Measurements from ENCODE around the gene LTO1. TPM values are rescaled to one million over a fixed set of nuclear protein-coding genes. Genes with fewer than 3 reads are reported as not detected.

LTO1 gene
- total RNA-seq, 4 donors from 2014 or later: 12.2 to 18.6 (median 14.1) TPM

- Histone ChIP-seq H3K9me3 (no peaks in the 10 kb centered on the region), H3K27me3 (no peaks in the 10 kb centered on the region), H3K27ac (replicated peaks in 1 of 4) (no peak overlapping the region), H3K4me3 (no peak overlapping the region), H3K4me1 (peaks cover 0 to 6% (median 0%) of the 10 kb centered on the region in 4 donors), H3K36me3 (peaks cover 20 to 42% (median 34%) of the 10 kb centered on the region in 4 donors)
- intact Hi-C loops (cut with DNase I): no loop called here
- DNase-seq (ENCODE audit: extremely low spot score): no peak
- TF ChIP-seq POLR2AphosphoS5 (IDR thresholded peaks at IDR 0.05): no peak
- TF ChIP-seq EP300 (IDR thresholded peaks at IDR 0.05): no peak
- no peak for TF ChIP-seq POLR2A (IDR thresholded peaks at IDR 0.05; ENCODE audit: low read depth)
- TF ChIP-seq CTCF (IDR thresholded peaks at IDR 0.05): no peak
- 83% methylated on average over 20 of the region's 20 CpGs for WGBS
Observed at GRCh38 chr11:69656536-69657455, 18.4 kb downstream of the LTO1 start.

GRCh38 chr11:69655479-69656428 lies 19.4 kb downstream of the LTO1 start:
- H3K9me3 ChIP-seq: no peaks in the 10 kb centered on the region
- DNase-seq (ENCODE audit: extremely low spot score): no peak
- 85% methylated on average over 13 of the region's 19 CpGs for WGBS
- no peak overlapping the region for H3K27ac ChIP-seq (replicated peaks in 1 of 4)
- no peak overlapping the region for H3K4me3 ChIP-seq
- H3K36me3 ChIP-seq: peaks cover 20 to 44% (median 37%) of the 10 kb centered on the region in 4 donors
- H3K4me1 ChIP-seq: peaks cover 0 to 6% (median 0%) of the 10 kb centered on the region in 4 donors
- TF ChIP-seq EP300 (IDR thresholded peaks at IDR 0.05) (no peak), CTCF (IDR thresholded peaks at IDR 0.05) (no peak), POLR2AphosphoS5 (IDR thresholded peaks at IDR 0.05) (no peak), POLR2A (IDR thresholded peaks at IDR 0.05; ENCODE audit: low read depth) (no peak)
- intact Hi-C loops (cut with DNase I): no loop called here
- H3K27me3 ChIP-seq: no peaks in the 10 kb centered on the region

- H3K27ac ChIP-seq (replicated peaks in 1 of 4): no peak overlapping the region
- DNase-seq (ENCODE audit: extremely low spot score): no peak
- H3K27me3 ChIP-seq: no peaks in the 10 kb centered on the region
- peaks cover 0 to 6% (median 0%) of the 10 kb centered on the region in 4 donors for H3K4me1 ChIP-seq
- no peak for TF ChIP-seq CTCF (IDR thresholded peaks at IDR 0.05)
- H3K36me3 ChIP-seq: peaks cover 19 to 49% (median 44%) of the 10 kb centered on the region in 4 donors
- no peaks in the 10 kb centered on the region for H3K9me3 ChIP-seq
- no peak overlapping the region for H3K4me3 ChIP-seq
- intact Hi-C loops (cut with DNase I): no loop called here
- WGBS: 62% methylated on average over 26 of the region's 27 CpGs
Observed at GRCh38 chr11:69654660-69655478, 20.3 kb downstream of the LTO1 start.

- H3K4me1 ChIP-seq: peaks cover 0 to 6% (median 2%) of the 10 kb centered on the region in 4 donors
- 91% methylated on average over 27 of the region's 38 CpGs for WGBS
- no peak for DNase-seq (ENCODE audit: extremely low spot score)
- no peaks in the 10 kb centered on the region for H3K9me3 ChIP-seq
- H3K27ac ChIP-seq (replicated peaks in 1 of 4): no peak overlapping the region
- peaks cover 19 to 56% (median 51%) of the 10 kb centered on the region in 4 donors for H3K36me3 ChIP-seq
- intact Hi-C loops (cut with DNase I): no loop called here
- TF ChIP-seq POLR2AphosphoS5 (IDR thresholded peaks at IDR 0.05) (no peak), POLR2A (IDR thresholded peaks at IDR 0.05; ENCODE audit: low read depth) (no peak), CTCF (IDR thresholded peaks at IDR 0.05) (no peak), EP300 (IDR thresholded peaks at IDR 0.05) (no peak)
- no peak overlapping the region for H3K4me3 ChIP-seq
- no peaks in the 10 kb centered on the region for H3K27me3 ChIP-seq
Observed at GRCh38 chr11:69654001-69654659, 21.0 kb downstream of the LTO1 start.
